Duodenal mucosa (tissue), 2 donors: ENCODE measurements around the gene RAB11FIP4.

Experiments
- H3K27ac ChIP-seq: one replicate; pipeline ENCODE4 v1.7.0; 2013; ENCODE audit warnings: low read depth, low read length
- H3K27me3 ChIP-seq, 2 donors: one replicate each; pipeline ENCODE4 v1.7.0; 2013; ENCODE audit warnings: low read length in 2 of 2, control low read depth in 1 of 2; ENCODE audit not compliant: insufficient read depth in 2 of 2, control insufficient read depth in 1 of 2
- H3K36me3 ChIP-seq, 2 donors: one replicate each; pipeline ENCODE4 v1.7.0; 2013; ENCODE audit warnings: low read length in 2 of 2, control low read depth in 1 of 2; ENCODE audit not compliant: insufficient read depth in 2 of 2, control insufficient read depth in 1 of 2
- H3K4me1 ChIP-seq, 2 donors: one replicate each; pipeline ENCODE4 v1.7.0; 2013; ENCODE audit warnings: low read length in 2 of 2, control low read depth in 1 of 2; ENCODE audit not compliant: insufficient read depth in 2 of 2, control insufficient read depth in 1 of 2
- H3K4me3 ChIP-seq, 2 donors: one replicate each; pipeline ENCODE4 v1.7.0; 2013; ENCODE audit warnings: low read length in 2 of 2, low read depth in 1 of 2
- H3K9ac ChIP-seq, 2 donors: one replicate each; pipeline ENCODE4 v1.7.0; 2013; ENCODE audit warnings: low read length in 2 of 2, low read depth in 1 of 2
- H3K9me3 ChIP-seq, 2 donors: one replicate each; pipeline ENCODE4 v1.7.0; 2013; ENCODE audit warnings: low read length in 2 of 2, control low read depth in 1 of 2; ENCODE audit not compliant: control insufficient read depth in 1 of 2

Gene RAB11FIP4

DNA sequence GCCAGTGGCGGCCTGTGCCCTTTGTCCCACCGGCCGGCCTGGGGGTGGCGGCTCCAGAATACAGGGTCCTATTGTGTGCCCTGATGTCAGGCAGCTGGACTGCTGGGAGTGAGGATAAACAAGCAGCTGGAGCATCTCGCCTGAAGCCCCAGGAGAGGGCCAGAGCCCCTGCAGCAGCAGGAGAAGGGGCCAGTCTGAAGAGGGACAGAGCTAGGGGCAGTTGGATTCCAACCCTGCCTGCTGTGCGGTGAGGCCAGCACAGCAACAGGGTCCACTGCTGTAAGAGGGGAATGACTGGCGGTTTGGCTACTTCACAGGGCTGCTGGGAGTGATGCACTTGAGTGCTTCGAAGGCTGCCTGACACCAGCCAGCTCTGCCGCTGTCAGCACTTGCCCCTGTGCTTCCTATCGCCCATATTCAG, 25.0 kb downstream of the RAB11FIP4 start:
- Histone ChIP-seq H3K27me3 (no peaks in the 10 kb centered on the region), H3K4me3 (no peak overlapping the region), H3K36me3 (no peaks in the 10 kb centered on the region), H3K27ac (no peak overlapping the region), H3K9ac (no peak overlapping the region), H3K9me3 (no peaks in the 10 kb centered on the region), H3K4me1 (peaks cover 0 to 6% of the 10 kb centered on the region in 2 donors)

DNA sequence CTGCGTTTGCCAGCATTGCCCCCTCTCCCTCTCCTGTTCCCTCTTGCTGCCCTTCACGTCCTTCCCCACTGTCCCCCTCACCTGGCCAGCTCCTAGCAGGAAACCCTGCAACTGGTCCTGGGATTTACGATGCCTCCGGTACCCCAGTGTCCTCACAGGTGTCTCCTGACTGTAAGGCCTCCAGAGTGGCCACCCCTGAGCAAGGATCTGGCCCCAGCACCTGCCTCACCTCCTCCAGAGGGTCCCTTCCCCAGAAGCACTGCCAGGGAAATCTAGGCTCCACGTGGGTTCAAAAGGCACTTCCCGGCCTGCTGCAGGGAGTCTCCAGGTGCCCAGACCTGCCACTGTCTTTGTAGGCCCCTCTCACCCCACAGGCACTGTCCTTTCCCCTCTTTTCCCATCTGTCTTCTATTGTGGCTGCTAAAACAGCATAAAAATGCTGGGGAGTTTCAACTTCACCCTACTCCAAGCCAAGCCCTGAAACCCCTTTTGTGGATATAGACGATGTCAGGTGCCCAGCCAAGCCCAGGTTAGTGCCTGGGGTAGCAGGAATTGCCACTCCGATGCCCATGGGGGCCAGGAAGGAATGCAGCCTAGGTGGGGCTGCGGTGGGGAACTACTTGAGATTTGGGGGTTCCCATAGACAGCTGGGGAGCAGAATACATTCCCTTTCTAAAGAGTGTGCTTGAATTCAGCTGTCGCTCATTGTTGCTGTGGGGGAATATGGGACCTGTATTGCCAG, 25.7 kb downstream of the RAB11FIP4 start:
- Histone ChIP-seq H3K27ac (no peak overlapping the region), H3K9ac (no peak overlapping the region), H3K4me1 (peaks cover 0 to 6% of the 10 kb centered on the region in 2 donors)

DNA sequence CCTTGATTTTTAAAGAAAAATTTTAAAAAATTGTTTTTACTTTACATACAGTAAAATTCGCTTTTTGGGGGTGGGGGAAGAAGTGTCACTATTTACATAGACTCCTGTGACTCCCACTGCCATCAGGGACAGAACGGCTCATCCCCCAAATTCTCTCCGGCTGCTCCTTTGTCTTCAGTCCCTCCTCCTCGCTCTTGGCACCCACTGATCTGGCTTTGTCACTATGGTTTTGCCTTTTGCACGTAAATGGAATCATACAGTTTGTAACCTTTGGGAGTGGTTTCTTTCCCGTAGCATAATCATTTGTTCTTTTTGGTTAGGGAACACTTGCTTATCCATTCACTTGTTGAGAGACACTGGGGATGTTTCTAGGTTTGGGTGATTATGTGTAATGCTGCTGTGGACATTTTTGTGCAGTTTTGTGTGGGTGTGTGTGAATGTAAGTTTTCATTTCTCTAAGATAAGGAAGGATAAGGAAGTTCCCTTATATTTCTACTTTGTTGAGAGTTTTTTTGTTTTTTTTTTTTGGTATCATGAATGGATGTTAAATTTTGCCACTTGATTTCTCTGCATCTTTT, 27.4 kb downstream of the RAB11FIP4 start:
- Histone ChIP-seq H3K9me3 (no peaks in the 10 kb centered on the region), H3K4me1 (peaks cover 0 to 6% of the 10 kb centered on the region in 2 donors), H3K4me3 (no peak overlapping the region), H3K36me3 (no peaks in the 10 kb centered on the region), H3K27me3 (no peaks in the 10 kb centered on the region), H3K9ac (no peak overlapping the region), H3K27ac (no peak overlapping the region)

More for the DNA sequence above, 25.7 kb downstream of the RAB11FIP4 start:
- Histone ChIP-seq H3K27me3 (no peaks in the 10 kb centered on the region), H3K4me3 (no peak overlapping the region), H3K9me3 (no peaks in the 10 kb centered on the region), H3K36me3 (no peaks in the 10 kb centered on the region)

DNA sequence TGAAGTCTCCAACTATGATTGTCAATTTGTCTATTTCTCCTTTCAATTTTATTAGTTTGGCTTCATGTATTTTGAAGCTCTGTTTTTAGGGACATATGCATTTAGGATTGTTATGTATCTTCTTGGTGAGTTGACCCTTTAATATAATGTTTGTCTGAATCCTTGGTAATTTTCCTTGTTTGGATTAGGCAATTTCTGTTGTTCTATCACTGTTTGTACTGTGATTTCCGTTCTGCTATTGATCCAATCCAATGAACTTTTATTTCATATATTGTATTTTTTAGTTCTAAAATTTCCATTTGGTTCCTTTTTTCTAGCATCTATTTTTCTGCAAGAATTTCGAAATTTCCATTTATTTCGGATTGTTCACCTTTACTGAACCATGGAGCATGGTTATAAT, 31.0 kb downstream of the RAB11FIP4 start:
- peaks cover 5 to 14% of the 10 kb centered on the region in 2 donors for H3K4me1 ChIP-seq
- H3K9me3 ChIP-seq, result no peaks in the 10 kb centered on the region
- H3K4me3 ChIP-seq, result no peak overlapping the region
- no peak overlapping the region for H3K9ac ChIP-seq
- H3K27ac ChIP-seq, result no peak overlapping the region
- H3K36me3 ChIP-seq, result no peaks in the 10 kb centered on the region
- no peaks in the 10 kb centered on the region for H3K27me3 ChIP-seq

DNA sequence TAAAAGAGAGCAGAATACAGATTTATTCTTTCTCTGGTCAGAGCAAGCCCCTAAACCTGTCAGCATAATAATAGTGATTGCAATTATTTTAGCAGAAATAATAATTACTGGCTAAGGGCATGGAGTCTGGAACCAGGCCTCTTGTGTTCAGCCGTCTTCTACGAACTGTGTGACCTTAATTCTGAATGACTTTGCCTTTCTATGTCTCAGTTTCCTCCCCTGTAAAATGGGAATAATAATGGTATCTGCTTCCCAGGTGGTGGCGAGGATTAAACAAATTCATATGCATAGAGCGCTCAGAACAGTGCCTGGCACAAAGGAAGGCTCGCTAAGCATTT, 33.4 kb downstream of the RAB11FIP4 start:
- Histone ChIP-seq H3K27ac (no peak overlapping the region), H3K9me3 (no peaks in the 10 kb centered on the region), H3K9ac (no peak overlapping the region), H3K27me3 (peaks cover 0 to 5% of the 10 kb centered on the region in 2 donors), H3K4me1 (peaks cover 5 to 14% of the 10 kb centered on the region in 2 donors), H3K36me3 (no peaks in the 10 kb centered on the region), H3K4me3 (no peak overlapping the region)

DNA sequence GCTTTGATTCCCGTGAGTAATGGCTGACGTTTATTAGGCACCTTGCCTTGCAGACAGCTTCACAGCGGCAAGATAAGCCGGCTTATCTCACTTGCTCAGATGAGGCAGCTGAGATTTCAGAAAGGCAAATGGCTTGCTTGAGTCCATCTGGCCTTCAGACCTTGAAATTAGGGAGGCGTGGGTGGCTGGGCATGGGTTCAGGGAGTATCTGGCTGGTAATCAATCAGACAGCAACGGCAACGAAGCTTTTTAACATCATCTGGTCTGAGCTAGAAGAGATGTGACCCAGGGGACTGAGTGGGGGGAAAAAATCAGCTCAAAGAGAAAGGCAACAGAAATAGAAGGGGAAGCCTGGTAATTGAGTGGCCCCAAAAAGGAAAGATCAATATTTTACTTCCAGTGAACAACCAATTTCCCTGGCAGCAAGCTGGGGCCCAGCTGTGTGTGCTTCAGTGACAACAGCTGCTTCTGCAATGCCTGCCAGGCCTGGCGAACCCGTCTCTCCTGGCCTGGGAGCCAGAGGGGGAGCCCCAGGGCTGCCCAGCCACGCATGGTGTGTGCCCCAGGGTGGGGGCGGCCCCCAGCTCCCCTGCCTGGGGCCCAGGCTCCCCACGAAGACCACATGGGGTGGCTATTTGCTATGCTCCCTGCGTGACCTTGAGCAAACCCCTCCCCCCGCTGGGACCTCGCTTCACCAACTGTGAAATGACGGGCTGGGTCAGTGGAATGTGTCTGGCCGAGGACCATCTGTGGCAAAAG, 34.0 kb downstream of the RAB11FIP4 start:
- Histone ChIP-seq H3K4me3 (no peak overlapping the region), H3K9me3 (no peaks in the 10 kb centered on the region), H3K36me3 (no peaks in the 10 kb centered on the region), H3K4me1 (peaks cover 5 to 14% of the 10 kb centered on the region in 2 donors), H3K9ac (no peak overlapping the region), H3K27ac (no peak overlapping the region), H3K27me3 (peaks cover 0 to 7% of the 10 kb centered on the region in 2 donors)

DNA sequence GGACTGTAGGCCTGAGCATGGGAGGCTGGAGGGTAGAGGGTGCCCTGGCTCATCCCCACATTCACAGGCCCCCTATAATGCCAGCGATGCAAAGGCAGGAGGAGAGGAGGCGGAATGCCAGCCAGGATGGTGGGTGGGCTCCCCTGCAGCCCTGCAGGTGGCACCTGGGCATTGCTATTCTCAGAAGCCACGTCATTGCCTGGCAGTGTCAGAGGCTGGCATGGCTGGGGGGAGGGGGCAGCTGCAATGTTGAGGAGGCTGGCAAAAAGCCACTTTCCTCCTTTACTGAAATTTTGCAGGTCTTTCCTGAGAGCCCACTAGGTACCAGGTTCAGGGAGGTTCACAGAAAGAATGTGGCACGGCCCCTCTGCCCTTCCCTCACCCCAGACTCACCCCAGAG, 36.2 kb downstream of the RAB11FIP4 start:
- H3K27me3 ChIP-seq, result peaks cover 0 to 7% of the 10 kb centered on the region in 2 donors
- H3K9me3 ChIP-seq, result no peaks in the 10 kb centered on the region
- H3K27ac ChIP-seq, result no peak overlapping the region
- no peaks in the 10 kb centered on the region for H3K36me3 ChIP-seq
- H3K9ac ChIP-seq, result no peak overlapping the region
- H3K4me3 ChIP-seq, result no peak overlapping the region
- peaks cover 5 to 23% of the 10 kb centered on the region in 2 donors for H3K4me1 ChIP-seq

DNA sequence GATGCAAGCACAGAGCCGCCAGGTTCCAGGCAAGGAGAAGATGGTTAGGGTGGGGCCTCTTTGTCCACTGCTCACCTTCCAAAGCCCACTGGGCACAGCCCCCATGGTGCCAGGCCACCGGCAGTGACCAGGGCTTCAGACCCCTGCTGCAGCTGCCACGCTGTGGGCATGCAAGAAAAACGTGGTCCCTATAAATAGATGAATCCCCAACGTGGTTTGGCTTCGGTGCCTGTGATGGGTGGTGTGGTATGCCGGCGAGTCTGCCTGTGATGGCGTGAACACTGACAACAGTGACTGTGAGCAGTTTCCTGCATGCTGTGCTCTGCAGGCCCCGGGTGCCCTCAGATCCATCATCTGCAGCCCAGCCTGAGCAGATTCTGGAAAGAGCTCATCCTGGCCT, 36.6 kb downstream of the RAB11FIP4 start:
- Histone ChIP-seq H3K4me1 (peaks cover 5 to 23% of the 10 kb centered on the region in 2 donors), H3K27me3 (peaks cover 0 to 7% of the 10 kb centered on the region in 2 donors), H3K4me3 (no peak overlapping the region), H3K36me3 (no peaks in the 10 kb centered on the region), H3K9ac (no peak overlapping the region), H3K27ac (no peak overlapping the region), H3K9me3 (no peaks in the 10 kb centered on the region)

DNA sequence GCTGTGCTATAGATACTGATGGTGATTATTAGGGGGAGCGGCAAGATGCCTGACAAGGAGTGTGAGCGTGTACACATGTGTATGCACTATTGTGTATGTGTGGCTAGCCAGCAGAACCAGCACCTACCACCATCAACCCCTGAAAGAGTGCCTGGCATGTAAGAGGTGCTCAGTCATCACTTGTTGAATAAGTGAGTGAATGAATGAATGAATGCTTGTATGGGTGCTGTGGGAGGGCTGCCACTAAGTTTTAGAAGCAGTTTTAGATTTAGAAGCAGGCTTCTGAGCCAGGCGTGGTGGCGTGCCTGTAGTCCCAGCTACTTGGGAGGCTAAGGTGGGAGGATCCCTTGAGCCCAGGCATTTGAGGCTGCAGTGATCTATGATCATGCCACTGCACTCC, 37.0 kb downstream of the RAB11FIP4 start:
- Histone ChIP-seq H3K9ac (no peak overlapping the region), H3K27ac (no peak overlapping the region), H3K27me3 (peaks cover 0 to 7% of the 10 kb centered on the region in 2 donors)

More for the DNA sequence above, 37.0 kb downstream of the RAB11FIP4 start:
- no peaks in the 10 kb centered on the region for H3K36me3 ChIP-seq
- no peak overlapping the region for H3K4me3 ChIP-seq
- no peaks in the 10 kb centered on the region for H3K9me3 ChIP-seq
- peaks cover 8 to 23% of the 10 kb centered on the region in 2 donors for H3K4me1 ChIP-seq
